NCI-H1436 treated with DMSO at 0.1 percent for 48 hours (cell line): Measurements from ENCODE around the gene PPP1R15B.

Source experiments
- DNase-seq: peaks from one replicate; lab custom pipeline; 2025; lab: John Stamatoyannopoulos, UW

Gene PPP1R15B

DNA sequence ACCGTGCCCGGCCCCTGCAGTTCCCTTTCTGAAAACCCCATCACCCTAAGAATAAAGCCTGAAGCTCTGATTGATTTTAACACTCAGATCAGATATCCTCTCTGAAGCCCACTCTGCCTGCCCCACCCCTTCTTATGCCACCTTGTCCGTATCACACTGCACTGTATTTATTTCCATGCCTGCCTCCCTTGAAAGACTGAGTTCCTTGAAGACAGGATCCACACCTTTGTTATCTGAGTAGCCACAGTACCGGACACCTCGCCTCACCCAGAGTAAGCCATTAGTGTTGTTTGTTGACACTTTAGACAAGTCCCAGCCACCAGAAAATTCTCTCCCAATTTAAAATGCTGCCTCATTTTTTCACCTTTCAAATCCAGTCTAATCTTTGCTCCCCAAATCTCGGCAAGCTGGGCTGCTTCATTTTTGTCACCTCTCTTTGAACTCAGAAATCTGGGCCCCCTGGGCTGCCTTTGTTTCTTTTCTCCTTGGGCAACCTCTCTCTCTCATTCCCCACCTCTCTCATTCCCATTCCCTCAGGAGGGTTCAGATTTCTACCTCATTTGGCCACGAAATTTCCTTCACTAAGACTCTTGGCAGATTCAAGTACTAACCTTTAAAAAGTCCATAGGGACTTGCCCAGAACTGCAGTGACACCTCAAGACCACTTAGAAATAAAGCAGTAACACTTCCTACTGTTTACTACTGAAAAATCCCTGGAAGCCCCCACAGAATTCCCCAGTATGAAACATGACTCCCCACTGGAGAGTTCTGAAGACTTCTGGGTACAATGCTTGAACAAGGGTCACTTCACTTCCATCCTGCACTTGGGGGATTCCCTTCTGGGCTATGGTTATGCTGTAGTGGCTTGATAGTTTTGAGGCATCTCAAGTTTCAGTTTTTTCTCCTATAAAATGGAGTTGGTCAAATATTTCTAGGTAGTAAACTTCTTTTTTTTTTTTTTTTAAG, 8.7 kb upstream of the PPP1R15B start:
- no peak for DNase-seq

GRCh38 chr1:204419064-204419403, 7.4 kb upstream of the PPP1R15B start:
- DNase-seq: no peak

DNA sequence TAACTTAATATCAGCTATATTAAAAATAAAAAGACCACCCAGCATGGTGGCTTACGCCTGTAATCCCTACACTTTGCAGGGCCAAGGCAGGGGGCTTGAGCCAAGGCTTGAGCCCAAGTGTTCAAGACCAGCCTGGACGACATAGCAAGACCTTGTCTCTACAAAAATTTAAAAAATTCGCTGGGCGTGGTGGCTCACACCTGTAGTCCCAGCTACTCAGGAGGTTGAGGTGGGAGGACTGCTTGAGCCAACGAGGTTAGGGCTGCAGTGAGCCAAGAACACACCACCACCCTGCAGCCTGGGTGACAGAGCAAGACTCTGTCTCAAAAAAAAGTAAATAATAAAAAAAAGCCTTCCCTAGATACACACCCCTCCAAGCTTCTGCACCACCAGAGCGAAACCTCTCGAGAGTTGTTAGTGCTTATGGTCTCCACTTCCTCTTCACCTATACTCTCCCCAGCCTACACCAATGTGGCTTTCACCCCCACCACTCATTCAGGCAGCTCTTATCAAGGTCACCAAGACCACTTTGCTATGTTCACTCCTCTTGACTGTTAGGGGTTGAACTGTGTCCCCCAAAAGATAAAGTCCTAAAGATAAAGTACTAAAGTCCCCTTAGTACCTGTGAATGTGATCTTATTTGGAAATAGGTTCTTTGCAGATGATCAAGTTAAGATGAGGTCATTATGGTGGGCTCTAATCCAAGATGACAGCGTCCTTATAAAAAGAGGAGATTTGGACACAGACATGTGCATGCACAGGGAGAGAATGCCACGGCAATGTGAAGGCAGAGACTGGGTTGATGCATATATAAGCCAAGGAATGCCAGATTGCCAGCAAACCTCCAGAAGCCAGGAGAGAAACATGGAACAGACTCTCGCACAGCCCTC, 6.8 kb upstream of the PPP1R15B start:
- DNase-seq: no peak

GRCh38 chr1:204417074-204417997, 5.7 kb upstream of the PPP1R15B start:
- no peak for DNase-seq

- DNase-seq: no peak
Observed at GRCh38 chr1:204416589-204417073, 5.0 kb upstream of the PPP1R15B start.

- DNase-seq: no peak
Observed at GRCh38 chr1:204415351-204415750, 3.7 kb upstream of the PPP1R15B start.

GRCh38 chr1:204414016-204414415, 2.4 kb upstream of the PPP1R15B start:
- DNase-seq: no peak

GRCh38 chr1:204413170-204413535, 1.5 kb upstream of the PPP1R15B start:
- DNase-seq: no peak

GRCh38 chr1:204410688-204411450, 748 bp downstream of the PPP1R15B start:
- DNase-seq: no peak

GRCh38 chr1:204409836-204410687, 1.6 kb downstream of the PPP1R15B start:
- DNase-seq: no peak

- DNase-seq: no peak
Observed at GRCh38 chr1:204409123-204409522, 2.5 kb downstream of the PPP1R15B start.

DNA sequence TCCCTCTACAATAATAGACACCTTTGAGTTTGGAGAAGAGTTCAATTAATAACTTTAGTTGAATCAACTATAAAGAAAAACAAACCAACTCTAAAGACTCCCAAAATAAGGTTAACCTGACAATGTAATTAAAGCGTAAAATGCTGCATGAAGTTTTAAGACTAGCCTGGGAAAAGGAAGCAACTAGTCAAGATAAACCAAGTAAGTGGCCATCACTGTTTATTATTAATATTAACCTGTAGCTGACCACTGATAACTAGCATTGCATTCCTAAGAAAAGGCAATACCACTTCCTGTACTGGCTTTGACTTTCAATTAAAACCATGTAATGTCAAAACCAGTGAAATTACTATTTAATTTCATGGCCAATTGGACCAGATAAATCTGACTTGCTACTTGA, 3.0 kb downstream of the PPP1R15B start:
- no peak for DNase-seq

DNA sequence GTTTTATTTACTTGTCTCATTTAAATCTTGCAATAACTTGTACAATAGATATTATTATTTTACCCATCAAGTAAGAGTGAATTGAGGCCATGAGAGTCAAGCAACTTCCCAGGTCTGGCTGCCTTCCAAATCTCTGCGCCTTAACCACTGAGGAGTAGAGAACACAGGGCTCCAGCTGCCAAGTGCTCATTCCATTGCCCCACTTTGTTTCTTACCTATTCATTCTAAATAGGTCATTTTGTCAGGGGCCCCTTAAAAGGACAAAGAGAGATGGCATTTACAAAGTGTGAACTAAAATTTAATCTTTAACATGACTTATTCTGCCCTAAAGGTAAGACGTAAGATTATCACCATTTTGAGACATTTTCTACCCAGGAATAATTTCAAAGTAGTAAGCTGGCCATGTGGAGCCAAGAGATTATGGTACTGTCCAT, 3.5 kb downstream of the PPP1R15B start:
- no peak for DNase-seq

GRCh38 chr1:204407295-204407971, 4.2 kb downstream of the PPP1R15B start:
- DNase-seq: no peak

- DNase-seq: no peak
Observed at GRCh38 chr1:204406621-204407020, 5.0 kb downstream of the PPP1R15B start.

DNA sequence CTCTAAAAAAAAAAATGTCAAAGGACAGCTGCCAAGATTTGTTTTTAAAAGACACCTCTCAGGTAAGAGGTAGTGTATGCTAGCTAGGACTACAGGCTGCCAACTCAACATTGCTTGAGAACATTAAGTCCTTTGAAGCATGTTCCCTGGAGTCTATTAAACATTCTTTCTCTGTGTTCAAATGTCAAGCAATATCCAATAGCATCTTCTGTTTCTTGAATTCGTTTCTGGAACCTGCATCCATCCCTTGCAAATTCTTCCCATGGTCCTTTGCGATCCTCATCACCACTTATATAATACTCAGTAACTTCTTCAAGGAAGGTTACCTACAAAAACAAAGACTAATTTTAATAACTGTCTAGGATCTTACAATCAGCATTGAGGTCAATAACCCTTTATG, 5.6 kb downstream of the PPP1R15B start:
- no peak for DNase-seq

GRCh38 chr1:204404629-204405028, 7.0 kb downstream of the PPP1R15B start:
- DNase-seq: no peak

- no peak for DNase-seq
Observed at GRCh38 chr1:204402391-204402790, 9.2 kb downstream of the PPP1R15B start.

GRCh38 chr1:204401730-204402129, 9.9 kb downstream of the PPP1R15B start:
- DNase-seq: no peak
